Measurements from ENCODE around the gene CAPN15. TPM values are rescaled to one million over a fixed set of nuclear protein-coding genes. Genes with fewer than 3 reads are reported as not detected.

Gene CAPN15
- 125 TPM for polyA plus RNA-seq (2012; ENCODE audit: insufficient read length, low read depth)

DNA sequence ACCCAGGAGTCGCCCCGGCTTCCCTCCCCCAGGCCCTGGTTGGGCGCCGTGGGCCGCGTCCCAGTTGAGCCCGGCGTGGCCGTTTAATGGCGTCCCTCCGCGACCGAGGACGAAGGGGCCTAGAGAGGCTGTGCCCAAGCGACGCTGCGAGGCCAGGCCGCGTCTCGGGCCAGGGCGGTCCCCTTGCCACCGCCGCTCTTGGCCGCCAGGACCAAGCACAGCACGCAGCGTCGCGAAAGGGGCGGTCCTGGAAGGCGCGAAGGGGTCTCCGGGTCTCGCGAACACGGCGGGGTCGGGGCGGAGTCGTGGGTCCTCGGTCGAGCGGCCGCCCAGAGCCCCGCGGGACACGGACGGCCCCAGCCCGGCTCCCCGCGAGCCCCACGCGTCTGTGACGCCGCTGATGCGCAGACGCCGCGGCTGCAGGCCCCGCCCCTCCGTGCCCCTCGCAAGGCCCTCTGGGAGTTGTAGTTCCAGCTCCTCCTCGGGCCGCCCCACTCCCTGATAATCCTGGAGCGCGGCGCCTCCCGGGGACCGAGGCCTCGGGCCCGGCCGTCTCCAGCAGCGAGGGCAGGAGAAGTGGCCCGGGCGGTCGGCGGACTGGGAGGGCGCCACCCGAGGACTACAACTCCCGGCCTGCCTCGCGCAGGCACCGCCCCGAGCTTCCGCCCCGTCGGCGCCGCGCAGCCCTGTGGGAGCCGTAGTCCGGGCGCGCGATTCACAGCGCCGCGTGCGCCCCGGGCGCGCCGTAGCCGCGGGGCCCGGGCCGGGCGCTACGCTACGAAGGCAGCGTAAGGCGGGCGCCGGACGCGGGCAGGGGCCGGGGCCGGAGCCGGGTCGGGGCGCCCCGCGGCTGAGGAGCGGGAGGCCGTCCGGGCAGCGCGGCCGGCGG lies at the start of gene CAPN15:
CAPN15 (plus strand) TSS at position 698 of the 889 bp plus-strand sequence. CDS start 19,127 bp downstream, outside the sequence.
- no peak; the same call in 1 of the 2 replicates for TF ChIP-seq POLR2AphosphoS5 (IDR thresholded peaks at IDR 0.05; ENCODE audit: low read depth, low read length)
- peak; percentile 50; the same call in 1 of the 2 replicates for TF ChIP-seq TAF1 (IDR thresholded peaks at IDR 0.05; ENCODE audit: borderline replicate concordance, insufficient read depth, low read length)

DNA sequence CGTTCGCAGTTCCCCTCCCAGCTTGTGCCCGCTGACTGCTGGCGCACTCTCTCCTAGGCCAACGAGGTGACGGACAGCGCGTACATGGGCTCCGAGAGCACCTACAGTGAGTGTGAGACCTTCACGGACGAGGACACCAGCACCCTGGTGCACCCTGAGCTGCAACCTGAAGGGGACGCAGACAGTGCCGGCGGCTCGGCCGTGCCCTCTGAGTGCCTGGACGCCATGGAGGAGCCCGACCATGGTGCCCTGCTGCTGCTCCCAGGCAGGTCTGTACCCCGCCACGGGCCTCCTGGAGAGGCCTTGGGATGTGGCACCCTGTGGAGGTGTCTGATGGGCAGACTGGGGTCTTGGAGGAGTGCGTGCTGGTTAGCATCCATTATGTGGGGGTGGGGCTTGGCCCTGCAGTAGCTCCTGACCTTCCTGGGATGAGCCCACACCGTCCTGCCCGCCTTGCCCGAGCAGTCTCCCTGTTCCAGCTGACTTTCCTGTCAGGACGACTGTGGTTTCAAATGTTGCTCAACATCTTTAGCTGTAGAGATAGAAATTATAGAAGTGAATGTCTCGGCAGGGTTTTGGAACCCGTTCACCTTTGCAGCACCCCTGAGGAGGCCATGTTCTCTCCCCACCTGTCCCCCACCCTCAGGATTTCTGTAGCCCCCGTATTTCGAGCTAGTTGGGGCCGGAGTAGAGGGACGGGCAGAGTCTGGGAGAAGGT lies 44.9 kb upstream of the CAPN15 start:
- TF ChIP-seq SIN3A (IDR thresholded peaks at IDR 0.05; ENCODE audit: borderline replicate concordance, insufficient read depth, low read length) (no peak), POLR2AphosphoS5 (IDR thresholded peaks at IDR 0.05; ENCODE audit: low read depth, low read length) (no peak), FOXP2 (optimal IDR thresholded peaks at IDR 0.05; ENCODE audit: borderline replicate concordance, extremely low read depth, extremely low read length, insufficient read depth) (no peak), TAF1 (IDR thresholded peaks at IDR 0.05; ENCODE audit: borderline replicate concordance, insufficient read depth, low read length) (no peak)
- TF ChIP-seq, protein P1, sequence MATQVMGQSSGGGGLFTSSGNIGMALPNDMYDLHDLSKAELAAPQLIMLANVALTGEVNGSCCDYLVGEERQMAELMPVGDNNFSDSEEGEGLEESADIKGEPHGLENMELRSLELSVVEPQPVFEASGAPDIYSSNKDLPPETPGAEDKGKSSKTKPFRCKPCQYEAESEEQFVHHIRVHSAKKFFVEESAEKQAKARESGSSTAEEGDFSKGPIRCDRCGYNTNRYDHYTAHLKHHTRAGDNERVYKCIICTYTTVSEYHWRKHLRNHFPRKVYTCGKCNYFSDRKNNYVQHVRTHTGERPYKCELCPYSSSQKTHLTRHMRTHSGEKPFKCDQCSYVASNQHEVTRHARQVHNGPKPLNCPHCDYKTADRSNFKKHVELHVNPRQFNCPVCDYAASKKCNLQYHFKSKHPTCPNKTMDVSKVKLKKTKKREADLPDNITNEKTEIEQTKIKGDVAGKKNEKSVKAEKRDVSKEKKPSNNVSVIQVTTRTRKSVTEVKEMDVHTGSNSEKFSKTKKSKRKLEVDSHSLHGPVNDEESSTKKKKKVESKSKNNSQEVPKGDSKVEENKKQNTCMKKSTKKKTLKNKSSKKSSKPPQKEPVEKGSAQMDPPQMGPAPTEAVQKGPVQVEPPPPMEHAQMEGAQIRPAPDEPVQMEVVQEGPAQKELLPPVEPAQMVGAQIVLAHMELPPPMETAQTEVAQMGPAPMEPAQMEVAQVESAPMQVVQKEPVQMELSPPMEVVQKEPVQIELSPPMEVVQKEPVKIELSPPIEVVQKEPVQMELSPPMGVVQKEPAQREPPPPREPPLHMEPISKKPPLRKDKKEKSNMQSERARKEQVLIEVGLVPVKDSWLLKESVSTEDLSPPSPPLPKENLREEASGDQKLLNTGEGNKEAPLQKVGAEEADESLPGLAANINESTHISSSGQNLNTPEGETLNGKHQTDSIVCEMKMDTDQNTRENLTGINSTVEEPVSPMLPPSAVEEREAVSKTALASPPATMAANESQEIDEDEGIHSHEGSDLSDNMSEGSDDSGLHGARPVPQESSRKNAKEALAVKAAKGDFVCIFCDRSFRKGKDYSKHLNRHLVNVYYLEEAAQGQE (IDR thresholded peaks at IDR 0.05; ENCODE audit: insufficient read depth in 1 of 2, low read depth in 2 of 2, low read length in 2 of 2): no peak

DNA sequence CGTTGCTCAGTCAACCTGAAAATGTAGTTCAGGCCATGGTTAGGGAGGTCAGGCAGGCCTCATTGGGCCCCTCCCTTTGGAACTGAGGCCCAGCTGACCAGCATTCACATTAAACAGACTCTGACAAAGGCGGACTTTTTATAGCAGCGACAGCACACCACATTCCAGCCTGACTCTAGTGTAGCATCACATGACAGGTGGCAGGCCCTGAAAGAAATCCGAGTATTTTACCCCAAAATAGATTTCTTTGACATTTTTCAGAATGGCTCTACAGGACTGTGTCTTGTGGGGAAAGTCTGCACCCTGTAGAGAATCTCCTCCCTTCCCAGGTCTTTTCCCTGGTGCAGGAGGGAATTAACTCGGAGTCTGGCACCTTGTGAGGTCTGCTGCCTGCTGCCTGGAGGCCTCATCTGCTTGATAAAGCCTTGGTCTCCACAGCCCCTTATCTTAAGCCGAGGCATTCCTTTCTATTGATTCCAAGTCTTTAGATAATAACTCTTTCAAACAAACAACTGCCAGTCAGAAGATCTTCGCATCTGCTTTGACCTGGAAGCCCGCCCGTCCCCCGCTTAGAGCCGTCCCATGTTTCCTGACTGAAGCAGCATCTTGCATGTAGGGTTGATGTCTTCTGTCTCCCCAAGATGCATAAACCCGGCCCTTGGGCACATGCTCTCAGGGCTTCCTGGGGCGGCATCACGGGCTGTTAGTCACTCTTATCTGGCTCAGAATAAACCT lies 44.0 kb upstream of the CAPN15 start:
- TF ChIP-seq FOXP2 (optimal IDR thresholded peaks at IDR 0.05; ENCODE audit: borderline replicate concordance, extremely low read depth, extremely low read length, insufficient read depth) (no peak), SIN3A (IDR thresholded peaks at IDR 0.05; ENCODE audit: borderline replicate concordance, insufficient read depth, low read length) (no peak), TAF1 (IDR thresholded peaks at IDR 0.05; ENCODE audit: borderline replicate concordance, insufficient read depth, low read length) (no peak), POLR2AphosphoS5 (IDR thresholded peaks at IDR 0.05; ENCODE audit: low read depth, low read length) (no peak)
- TF ChIP-seq, protein P1 (IDR thresholded peaks at IDR 0.05; ENCODE audit: insufficient read depth in 1 of 2, low read depth in 2 of 2, low read length in 2 of 2): no peak

DNA sequence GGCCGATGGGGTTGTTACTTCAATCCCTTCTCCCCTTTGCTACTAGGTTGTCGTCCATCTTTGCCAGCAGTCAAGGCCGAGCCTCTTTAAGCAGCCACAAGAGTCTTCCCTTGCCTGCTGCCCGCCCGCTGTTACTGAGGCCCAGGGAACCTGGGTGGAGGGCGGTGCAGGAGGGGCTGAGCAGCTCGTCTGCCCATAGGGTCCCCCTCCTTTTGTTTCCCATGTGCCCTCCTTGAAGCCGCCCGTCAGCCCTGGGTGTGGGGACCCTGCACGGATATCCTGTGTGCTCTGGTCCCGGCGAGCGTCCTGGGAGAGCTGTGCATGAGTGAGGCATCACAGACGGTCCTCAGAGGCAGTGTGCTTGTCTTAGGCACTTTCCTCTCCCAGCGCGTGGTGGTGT lies 37.9 kb upstream of the CAPN15 start:
- TF ChIP-seq FOXP2 (optimal IDR thresholded peaks at IDR 0.05; ENCODE audit: borderline replicate concordance, extremely low read depth, extremely low read length, insufficient read depth) (no peak), POLR2AphosphoS5 (IDR thresholded peaks at IDR 0.05; ENCODE audit: low read depth, low read length) (no peak), TAF1 (IDR thresholded peaks at IDR 0.05; ENCODE audit: borderline replicate concordance, insufficient read depth, low read length) (no peak), SIN3A (IDR thresholded peaks at IDR 0.05; ENCODE audit: borderline replicate concordance, insufficient read depth, low read length) (no peak)
- TF ChIP-seq, protein P1 (IDR thresholded peaks at IDR 0.05; ENCODE audit: insufficient read depth in 1 of 2, low read depth in 2 of 2, low read length in 2 of 2): no peak

DNA sequence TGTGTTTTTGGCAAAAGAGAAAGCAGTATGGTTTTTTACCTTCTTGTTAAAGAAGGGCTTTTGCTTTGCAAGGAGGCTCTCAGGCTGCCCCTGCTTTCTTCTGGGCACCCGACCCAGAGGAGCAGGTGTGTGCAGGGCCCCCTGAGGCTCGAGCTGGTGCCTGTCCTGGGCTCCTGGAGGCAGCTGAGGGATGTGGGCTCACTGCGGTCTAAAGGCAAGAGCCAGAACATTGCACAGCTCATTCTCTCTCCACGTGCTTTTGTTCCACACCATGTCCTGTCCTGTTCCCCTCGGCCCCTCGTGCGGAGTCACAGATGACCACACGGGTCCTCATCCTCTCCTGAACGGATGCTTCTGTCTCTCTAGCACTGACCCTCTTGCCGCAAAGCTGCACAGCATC lies 36.7 kb upstream of the CAPN15 start:
- TF ChIP-seq TAF1 (IDR thresholded peaks at IDR 0.05; ENCODE audit: borderline replicate concordance, insufficient read depth, low read length): no peak
- TF ChIP-seq, protein P1 (IDR thresholded peaks at IDR 0.05; ENCODE audit: insufficient read depth in 1 of 2, low read depth in 2 of 2, low read length in 2 of 2): no peak
- TF ChIP-seq FOXP2 (optimal IDR thresholded peaks at IDR 0.05; ENCODE audit: borderline replicate concordance, extremely low read depth, extremely low read length, insufficient read depth): no peak
- TF ChIP-seq POLR2AphosphoS5 (IDR thresholded peaks at IDR 0.05; ENCODE audit: low read depth, low read length): no peak

All from PFSK-1 (cell line).